ENCODE results near the gene SLA2.
"Not testable (repeated sequence)": the region's sequence is repeated elsewhere in the genome, so short reads cannot be mapped to it uniquely, and the experiment has no call there.

DNA sequence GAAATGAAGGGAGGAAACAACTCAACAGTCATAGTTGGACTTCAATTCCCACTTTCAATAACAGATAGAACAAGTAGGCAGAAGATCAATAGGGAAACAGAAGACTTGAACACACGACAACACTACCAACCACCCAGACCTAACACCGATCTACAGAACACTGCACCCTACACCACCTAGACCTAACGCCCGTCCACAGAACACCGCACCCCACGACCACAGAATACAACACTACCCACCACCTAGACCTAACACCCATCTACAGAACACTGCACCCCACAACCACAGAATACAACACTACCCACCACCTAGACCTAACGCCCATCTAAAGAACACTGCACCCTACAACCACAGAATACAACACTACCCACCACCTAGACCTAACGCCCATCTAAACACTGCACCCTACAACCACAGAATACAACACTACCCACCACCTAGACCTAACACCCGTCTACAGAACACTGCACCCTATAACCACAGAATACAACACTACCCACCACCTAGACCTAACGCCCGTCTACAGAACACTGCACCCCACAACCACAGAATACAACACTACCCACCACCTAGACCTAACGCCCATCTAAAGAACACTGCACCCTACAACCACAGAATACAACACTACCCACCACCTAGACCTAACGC lies 81.8 kb downstream of the SLA2 start:
- not testable (repeated sequence) for TF ChIP-seq POLR2AphosphoS5 (IDR thresholded peaks at IDR 0.05; ENCODE audit: low read depth, low read length); SPI1 (IDR thresholded peaks at IDR 0.05; ENCODE audit: low read depth, low read length); TAF1 (IDR thresholded peaks at IDR 0.05; ENCODE audit: low read depth, low read length); POLR2A (IDR thresholded peaks at IDR 0.05; ENCODE audit: low read depth, low read length); POU2F2 (IDR thresholded peaks at IDR 0.05; ENCODE audit: low read depth, low read length); PAX5 (IDR thresholded peaks at IDR 0.05; ENCODE audit: insufficient read depth, low read length, severe bottlenecking)
